DOHH2 (cell line): Measurements from ENCODE around the gene ADO.

Experiments
- CTCF ChIP-seq: fragments of 200-600 bp; sonication (generic); IDR thresholded peaks from one replicate; pipeline ENCODE4 v1.5.1; 2014; ENCODE audit warnings: antibody characterized with exemption, mild to moderate bottlenecking, low read depth, low read length; ENCODE audit not compliant: poor library complexity, severe bottlenecking
- EZH2phosphoT487 ChIP-seq: fragments of 200-600 bp; sonication (generic); IDR thresholded peaks from 2 replicates; pipeline ENCODE4 v1.6.1; 2017; ENCODE audit warnings: borderline replicate concordance, mild to moderate bottlenecking, antibody characterized with exemption, low read length, moderate library complexity, mixed read lengths

GRCh38 chr10:62817121-62817765 lies 12.7 kb downstream of the ADO start:
- TF ChIP-seq CTCF (no peak), EZH2phosphoT487 (no peak)
